NB4 (cell line): Measurements from ENCODE around the gene ZNF496.

ENCODE experiments used
- DNase-seq: peaks from one replicate; pipeline ENCODE4 v3.0.0; 2010; ENCODE audit warnings: low read depth
- H3K4me3 ChIP-seq: one replicate; pipeline ENCODE4 v1.5.1; 2011; ENCODE audit warnings: mild to moderate bottlenecking, low read depth, low read length, moderate library complexity
- MAX ChIP-seq: IDR thresholded peaks from 2 replicates; pipeline ENCODE4 v1.6.1; 2011; ENCODE audit warnings: low read depth, low read length
- MYC ChIP-seq: IDR thresholded peaks from 2 replicates; pipeline ENCODE4 v1.6.1; 2011; ENCODE audit warnings: low read depth, low read length
- POLR2A ChIP-seq: IDR thresholded peaks from 2 replicates; pipeline ENCODE4 v1.6.1; 2011; ENCODE audit warnings: mild to moderate bottlenecking; ENCODE audit not compliant: insufficient read length; ENCODE audit errors: extremely low read depth
- TF ChIP-seq, protein P1 (sequence below): IDR thresholded peaks from one replicate; pipeline ENCODE4 v1.5.1; 2012; ENCODE audit warnings: low read depth, low read length

ZNF496 gene

GRCh38 chr1:247347477-247348222 lies 16.0 kb upstream of the ZNF496 start:
- TF ChIP-seq POLR2A (no peak), MYC (no peak), MAX (no peak)
- TF ChIP-seq, protein P1, sequence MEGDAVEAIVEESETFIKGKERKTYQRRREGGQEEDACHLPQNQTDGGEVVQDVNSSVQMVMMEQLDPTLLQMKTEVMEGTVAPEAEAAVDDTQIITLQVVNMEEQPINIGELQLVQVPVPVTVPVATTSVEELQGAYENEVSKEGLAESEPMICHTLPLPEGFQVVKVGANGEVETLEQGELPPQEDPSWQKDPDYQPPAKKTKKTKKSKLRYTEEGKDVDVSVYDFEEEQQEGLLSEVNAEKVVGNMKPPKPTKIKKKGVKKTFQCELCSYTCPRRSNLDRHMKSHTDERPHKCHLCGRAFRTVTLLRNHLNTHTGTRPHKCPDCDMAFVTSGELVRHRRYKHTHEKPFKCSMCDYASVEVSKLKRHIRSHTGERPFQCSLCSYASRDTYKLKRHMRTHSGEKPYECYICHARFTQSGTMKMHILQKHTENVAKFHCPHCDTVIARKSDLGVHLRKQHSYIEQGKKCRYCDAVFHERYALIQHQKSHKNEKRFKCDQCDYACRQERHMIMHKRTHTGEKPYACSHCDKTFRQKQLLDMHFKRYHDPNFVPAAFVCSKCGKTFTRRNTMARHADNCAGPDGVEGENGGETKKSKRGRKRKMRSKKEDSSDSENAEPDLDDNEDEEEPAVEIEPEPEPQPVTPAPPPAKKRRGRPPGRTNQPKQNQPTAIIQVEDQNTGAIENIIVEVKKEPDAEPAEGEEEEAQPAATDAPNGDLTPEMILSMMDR = no peak
- DNase-seq = no peak
- no peak overlapping the region for H3K4me3 ChIP-seq

GRCh38 chr1:247345881-247346280 lies 14.2 kb upstream of the ZNF496 start:
- no peak for TF ChIP-seq POLR2A
- no peak for TF ChIP-seq MYC
- TF ChIP-seq, protein P1 = no peak
- no peak for TF ChIP-seq MAX
- H3K4me3 ChIP-seq = no peak overlapping the region
- no peak for DNase-seq

DNA sequence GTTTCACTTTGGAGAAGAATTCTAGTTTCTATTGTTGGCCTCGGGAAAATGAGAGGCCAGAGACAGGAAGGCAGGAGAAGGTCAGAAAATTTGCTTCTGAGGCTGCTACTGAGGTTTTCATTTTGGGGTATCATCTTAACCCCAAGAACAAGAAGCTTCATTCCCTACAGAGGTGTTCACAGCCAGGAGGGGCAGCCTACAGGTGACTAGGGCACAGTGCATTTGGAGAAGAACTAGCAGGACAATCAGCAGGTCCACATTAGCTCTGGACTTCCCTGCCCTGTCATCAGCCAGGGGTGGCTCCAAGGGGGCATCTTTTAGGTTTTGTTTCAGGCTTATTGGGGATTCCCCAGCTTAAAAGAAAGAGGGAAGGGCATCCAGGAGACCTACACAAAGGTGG lies 12.1 kb upstream of the ZNF496 start:
- TF ChIP-seq MYC (no peak), MAX (no peak), POLR2A (no peak)
- TF ChIP-seq, protein P1 = no peak
- no peak overlapping the region for H3K4me3 ChIP-seq
- no peak for DNase-seq

GRCh38 chr1:247338723-247339275 lies 7.1 kb upstream of the ZNF496 start:
- H3K4me3 ChIP-seq = no peak overlapping the region
- no peak for TF ChIP-seq POLR2A
- TF ChIP-seq, protein P1 = no peak
- no peak for TF ChIP-seq MAX
- TF ChIP-seq MYC = no peak
- no peak for DNase-seq

GRCh38 chr1:247337961-247338360 lies 6.3 kb upstream of the ZNF496 start:
- H3K4me3 ChIP-seq = no peak overlapping the region
- no peak for DNase-seq
- TF ChIP-seq MAX = no peak
- TF ChIP-seq, protein P1 = no peak
- no peak for TF ChIP-seq POLR2A
- no peak for TF ChIP-seq MYC
